NCI-H446 treated with DMSO at 0.1 percent for 48 hours (cell line): Measurements from ENCODE around the gene MGAT4B.

ENCODE experiments used
- DNase-seq: peaks from one replicate; lab custom pipeline; 2025; lab: John Stamatoyannopoulos, UW

Gene MGAT4B

DNA sequence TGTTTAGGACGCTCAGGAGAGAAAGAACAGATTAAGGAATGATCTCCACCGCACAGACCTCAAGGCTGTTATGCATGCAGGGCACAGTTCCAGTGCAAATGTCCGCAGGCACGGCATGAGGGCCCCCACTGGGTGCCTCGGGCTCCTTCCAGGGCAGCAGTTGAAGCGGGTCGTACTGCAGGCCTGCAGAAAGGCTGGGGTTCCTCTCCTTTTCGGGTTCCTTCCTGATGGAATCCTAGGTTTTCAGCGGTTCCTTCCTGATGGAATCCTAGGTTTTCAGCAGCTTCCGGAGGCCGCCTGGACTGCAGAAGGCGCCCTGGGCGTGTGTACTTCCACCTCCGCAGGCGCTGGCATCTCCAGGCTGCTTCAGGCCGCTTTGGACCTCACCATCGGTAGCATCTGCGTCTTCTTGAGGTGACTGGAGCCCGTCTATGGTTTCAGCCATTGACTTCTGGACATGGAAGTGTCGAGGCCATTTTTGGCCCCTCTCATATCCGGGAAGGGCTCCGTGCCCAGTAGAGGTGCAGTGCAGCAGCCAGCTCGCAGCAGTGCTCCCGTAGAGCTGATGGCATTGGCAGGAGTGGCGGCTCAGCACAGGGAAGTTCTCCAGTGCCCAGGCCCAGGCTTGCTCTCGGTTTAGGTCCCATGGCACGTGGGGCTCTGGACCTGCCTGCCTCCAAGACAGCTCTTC, 5.6 kb upstream of the MGAT4B start:
- no peak for DNase-seq

DNA sequence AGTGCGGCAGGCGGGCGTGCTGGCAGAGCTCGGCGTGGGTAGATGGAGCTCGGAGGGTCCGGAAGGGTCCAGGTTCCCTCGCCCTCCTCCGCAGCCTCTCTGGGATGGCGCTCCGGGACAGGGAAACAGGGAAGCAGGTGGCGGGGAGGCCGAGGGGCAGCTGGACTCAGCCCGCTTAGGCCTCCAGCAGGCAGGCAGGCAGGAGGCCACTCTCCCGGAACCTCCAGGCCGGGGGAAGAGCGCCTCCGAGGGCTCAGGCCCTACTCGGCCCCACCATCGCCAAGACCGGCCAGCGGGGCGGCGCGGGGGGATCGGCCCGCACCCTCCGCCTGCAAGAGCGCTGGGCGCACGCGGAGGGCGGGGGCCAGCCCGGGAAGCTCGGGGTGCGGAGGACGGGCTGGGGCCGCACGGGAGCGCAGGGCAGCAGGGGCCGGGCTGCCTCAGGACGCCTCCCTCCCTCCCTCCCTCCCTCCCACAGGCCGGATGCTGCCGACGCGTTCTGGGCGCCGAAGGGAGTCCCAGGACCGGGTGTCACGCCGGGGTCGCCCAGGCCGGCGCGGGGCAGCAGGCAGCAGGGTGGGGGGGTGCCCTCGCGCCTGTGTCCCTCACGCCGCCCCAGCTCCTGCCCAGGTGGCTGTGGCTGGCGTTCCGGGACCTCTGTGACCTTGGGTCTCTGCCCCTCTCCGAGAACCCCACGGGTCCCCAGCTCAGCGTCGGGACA, 977 bp downstream of the MGAT4B start:
- no peak for DNase-seq

DNA sequence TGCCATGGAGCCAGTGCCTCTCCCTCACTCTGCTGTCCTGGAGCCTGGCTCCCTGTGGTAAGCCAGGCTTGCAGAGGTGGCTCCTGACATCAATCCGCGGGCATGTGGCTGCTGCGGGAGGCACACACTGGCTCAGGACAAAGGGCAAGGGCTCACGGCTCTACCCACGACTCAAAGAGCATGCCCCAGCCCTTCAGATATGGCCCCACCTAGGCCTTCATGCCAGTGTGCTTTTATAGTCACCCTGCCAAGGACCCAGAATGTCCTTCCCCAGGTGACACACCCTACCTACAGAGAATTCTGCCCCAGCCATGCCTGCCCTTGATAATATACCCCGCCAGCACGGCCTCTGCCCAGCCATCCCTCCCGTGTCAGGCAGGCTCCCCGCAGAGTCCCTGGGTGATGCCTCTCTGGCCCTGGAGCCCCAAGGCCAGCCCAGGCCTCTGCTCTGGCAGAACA, 1.6 kb downstream of the MGAT4B start:
- DNase-seq: no peak

DNA sequence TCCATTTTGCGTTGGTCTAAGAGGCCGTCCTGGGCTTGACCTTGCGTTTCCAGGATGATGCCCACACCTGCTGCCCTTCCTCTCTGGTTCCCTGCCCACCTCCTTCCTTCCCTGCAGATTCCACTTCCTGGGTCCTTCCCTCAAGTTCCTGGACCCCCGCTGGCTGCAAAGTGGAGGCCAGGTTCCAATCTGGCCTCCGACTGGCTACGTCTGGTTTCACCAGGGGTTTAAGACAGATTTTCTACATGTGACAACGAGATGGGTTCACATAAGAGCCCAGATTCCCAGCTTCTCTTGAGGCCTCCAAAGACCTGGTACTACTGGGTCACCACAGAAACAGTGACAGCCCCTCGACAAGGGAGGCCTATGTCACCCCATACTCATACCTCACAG, 2.1 kb downstream of the MGAT4B start:
- DNase-seq: no peak

DNA sequence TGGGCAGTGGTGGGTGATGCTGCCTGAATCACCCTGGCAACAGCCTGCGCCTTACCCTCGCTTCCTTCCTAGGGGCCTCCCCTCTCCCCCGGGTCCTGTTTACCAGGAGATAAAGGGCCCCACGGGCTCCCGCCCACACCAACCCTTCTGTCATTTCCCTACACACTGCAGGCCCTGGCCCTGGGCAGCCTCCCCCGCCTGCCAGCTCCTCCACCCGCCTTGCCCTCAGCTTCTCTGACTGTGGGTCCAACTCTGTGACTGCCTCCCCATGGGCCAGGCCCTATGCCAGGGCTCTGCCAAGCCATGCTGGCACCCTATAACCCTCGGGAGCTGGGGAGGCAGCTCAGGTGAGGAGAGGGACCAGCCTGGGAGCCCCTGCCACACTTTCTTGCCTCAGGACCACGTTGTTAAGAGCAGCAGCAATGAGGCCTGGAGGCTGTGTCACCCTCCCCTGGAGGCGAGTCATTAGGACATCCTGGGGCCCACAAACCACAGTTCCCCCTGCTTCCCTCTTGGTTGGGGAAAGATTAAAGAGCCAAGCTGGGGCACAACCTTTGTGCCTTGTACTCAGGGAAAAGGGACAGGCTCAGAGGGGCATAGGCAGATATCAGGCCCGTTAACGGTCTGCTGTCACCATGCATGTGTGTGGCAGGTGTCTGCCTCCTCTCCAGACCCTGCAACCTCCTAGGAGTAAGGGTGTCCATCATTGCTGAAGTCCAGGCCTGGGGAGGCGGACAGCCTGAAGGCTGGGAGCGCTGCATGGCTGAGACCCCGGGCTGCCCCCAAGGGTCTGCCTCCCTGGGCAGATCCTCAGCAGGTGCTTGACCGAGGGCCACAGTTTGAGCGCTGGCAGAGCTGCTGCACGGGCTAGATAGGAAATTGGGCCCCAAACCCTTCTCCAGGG, 2.8 kb downstream of the MGAT4B start:
- DNase-seq: no peak

DNA sequence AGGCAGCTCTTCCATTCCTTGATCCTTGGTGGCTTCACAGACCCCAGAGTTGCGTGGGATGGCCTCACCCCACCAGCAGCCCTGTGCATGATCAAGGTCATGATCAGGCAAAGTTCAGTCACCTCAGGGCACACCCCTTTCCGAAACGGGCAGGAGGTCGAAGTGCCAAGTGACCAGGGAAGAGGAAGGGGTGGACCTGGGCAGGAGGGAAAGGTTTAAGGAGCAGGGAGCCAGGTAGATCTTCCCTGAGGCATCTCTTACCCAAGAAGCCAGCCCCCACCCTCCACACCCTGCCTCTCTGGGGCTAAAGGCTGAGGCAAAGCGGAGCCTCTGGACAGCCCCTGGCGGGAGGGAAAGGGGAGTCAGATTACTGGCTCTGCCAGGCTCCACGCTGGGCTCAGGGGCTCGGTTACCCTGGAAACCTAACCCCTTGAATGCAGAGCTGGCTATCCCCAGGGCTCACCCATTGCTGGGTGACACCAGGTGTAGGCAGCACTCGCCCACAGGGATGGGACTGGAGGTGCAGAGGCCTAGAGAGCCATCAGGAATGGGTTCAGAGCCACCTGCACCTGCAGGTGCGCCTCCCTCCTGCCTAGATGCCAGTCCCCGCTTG, 3.6 kb downstream of the MGAT4B start:
- no peak for DNase-seq

DNA sequence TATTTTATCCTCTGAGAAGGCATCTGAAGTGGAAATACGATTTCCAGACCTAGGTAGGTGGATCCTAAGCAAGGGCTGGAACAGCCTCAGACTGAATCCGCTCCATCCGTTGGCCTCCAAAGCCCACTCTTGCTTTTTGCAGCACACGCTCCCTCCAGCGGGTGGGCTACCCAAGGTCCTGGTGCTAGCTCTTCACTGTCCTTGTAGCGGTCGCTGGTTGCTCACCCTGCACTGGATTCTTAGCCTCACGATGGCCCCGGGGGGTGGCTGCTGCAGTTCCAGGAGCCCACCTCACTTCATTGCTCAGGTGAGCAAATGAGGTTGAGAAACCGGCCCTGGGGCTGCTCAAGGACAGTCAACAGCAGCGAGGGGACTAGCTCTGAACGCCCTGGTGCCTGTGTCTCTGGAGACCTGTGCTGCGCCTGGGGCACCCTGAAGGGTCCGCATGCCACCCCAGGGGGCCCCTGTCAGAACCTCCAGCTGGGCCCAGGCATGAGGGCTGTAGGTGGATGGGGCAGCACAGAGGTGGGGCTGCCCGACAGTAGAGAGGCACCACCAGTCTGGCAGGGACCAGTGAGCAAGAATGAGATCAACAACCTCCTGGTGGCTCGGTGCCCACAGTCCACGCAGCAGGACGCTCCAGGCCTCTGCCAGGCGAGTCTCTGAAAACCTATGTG, 4.3 kb downstream of the MGAT4B start:
- DNase-seq: no peak

DNA sequence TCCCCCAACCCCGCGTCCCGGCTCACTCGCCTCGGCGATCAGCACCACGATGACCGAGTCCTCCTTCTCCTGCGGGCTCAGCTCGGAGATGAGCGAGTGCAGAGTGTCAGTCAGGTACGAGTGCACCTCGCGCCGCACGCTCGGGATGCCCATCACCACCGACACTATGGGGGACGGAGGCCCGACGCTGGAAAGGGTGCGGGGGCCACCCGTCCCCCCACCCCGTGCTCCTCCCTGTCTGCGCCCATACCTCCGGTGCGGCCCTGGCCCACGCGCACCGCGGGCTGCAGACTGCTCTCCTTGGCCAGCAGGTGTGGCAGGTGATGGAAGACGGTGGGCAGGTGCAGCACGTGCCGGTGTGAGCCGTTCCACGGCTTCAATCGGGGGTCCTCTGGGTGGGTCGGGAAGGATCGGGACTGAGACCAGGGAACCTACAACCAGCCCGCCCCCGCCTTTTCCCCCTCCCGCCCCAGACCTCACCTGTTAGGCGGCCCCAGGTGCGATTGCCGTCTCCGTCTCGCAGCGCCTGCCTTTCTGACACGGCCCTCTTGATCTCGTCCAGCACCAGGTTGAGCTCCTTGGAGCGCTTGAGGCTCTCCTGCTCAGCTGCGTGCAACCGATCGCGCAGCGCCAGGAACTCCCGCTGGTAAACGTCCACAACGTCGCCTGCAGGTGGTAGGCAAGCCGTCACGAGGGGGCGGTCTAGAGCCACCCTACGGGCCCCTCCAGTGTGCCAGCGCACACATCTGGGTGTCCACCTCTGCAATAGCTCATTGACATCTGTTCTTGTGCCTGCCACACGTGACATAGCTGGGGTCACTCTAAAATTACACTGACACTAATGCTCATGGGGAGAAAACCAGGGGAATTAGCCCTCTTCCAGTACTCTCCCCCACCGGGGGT, 5.1 kb downstream of the MGAT4B start:
- DNase-seq: no peak

DNA sequence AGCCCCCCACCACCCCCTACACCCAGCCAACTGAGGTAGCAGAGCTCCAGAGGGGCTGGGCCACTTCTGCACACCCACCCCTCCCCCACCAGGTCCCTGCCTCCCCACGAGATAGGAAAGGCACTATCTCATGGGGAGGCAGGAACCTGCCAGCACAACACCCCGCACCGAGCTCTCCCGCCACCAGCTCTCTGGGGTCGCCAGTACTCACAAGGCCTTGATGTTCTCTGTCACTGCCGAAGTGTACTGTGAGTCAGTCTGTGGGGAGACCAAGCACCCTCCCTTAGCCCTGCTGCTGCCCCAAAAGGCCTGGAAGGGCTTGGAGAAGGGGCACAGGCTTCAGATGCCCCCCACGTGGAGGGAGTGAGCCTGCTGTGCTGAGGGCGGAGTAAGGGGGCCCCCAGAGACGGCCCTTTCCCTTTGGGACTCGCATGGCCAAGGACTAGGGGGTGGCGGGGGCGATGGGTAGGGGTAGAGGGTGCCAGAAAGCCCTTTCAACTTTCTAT, 5.9 kb downstream of the MGAT4B start:
- no peak for DNase-seq

DNA sequence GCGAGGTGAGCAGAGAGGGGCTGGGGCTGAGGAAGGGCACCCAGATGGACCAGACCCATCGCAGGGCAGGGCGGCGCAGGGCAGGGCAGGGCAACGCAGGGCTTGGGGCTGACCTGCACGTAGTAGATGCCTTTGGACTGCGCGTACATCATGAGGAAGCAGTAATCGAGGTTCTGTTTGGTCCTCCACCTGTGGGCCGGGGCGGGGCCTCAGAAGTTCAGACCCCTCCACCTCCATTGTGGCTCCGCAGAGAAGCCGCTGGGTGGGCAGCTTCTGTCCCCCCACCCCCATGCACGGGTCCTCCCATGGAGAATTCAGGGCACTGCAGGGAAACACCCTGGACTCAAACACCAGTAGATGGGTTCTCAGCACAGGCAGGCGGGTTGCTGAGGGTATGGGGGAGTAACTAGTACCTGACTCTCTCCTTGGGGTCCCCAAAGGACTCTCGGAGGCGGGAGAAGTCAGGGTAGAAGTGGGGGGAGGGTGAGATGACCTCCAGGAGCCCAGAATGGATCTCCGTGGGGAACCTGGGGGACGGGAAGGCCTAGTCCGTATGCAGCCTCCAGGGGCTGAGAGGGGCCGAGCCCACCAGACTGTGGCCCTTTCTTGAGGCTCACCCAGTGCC, 6.5 kb downstream of the MGAT4B start:
- no peak for DNase-seq

DNA sequence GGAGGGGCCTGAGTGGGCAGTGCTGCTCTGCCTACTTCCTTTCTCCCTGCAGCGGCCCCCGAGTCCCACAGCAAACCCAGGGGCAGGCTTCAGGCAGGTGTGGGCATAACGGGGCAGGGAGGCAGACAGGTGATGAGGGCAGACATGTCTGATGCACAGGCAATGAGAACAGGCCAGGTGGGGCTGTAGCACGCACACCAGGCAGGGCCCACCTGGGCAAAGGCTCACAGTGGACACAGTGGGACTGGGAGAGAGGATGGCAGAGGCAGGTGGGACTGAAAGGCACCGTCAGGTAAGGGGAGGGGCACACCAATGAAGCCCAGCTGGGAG, 7.1 kb downstream of the MGAT4B start:
- DNase-seq: no peak

DNA sequence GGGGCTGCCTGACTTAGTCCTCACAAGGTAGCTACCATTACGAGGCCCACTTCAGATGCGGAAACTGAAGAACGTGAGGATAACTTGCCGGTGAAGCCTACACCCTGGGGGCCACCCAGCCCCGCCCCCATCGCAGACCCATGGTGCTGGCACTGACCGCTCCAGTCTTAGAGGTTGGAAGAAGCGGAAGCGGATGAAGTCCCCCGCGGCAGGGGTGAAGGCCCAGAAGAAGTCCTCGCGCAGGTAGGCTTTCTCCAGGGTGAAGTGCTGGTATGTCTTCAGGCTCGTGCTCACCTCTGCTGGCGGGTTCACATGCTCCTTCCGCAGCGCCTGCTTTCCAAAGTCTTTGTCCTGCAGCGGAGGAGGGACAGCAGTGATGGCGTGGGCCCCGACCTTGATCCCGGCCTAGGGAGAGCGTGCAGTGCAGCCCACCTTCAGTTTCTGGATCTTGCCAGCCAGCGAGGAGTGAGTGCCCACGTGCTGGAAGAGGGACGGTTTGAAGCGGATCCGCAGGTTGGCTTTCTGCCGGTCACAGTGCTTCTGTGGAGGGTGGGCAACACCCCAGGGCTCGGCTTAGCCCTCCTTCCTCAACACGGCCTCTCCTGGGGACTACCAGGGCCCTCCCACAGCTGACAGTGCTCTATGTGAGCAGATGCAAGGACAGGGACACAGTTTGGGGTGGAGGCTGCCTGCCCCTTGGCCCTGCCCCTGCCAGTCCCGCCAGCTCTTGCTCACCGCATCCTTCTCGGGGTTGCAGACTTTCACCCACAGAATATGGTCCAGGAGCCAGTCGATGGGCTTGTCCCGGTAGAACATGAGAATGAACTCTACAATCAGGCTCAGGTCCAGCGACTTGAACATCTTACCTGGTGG, 7.7 kb downstream of the MGAT4B start:
- no peak for DNase-seq

DNA sequence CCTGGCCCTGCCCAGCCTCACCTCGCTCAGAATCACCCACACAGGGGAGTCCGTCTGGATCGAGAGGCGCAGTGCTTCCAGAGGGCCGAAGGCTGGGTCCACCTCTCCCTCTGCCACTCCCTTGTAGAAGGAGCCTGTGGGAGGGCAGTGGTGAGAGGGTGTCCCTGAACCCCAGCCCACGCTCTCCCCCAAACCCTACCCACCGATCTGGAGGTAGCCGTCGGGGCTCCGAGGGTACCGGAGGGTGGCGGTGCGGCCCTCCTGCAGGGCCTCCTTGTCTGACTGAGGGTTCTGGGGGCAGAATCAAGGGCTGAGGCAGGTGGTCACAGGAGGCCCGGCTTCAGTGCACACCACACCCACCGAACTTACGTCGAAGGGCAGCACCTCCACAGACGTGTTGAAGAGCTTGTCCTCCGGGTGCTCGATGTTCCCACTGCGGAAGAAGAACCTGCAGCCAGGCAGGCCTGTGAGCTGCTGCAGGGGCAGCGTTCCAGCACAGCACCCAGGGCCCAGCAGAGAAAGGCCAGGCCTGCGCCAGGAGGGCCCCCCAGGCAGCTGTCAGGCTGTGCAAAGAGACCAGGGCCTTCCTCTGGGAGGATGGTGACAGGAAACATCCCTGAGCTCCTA, 8.4 kb downstream of the MGAT4B start:
- DNase-seq: no peak

DNA sequence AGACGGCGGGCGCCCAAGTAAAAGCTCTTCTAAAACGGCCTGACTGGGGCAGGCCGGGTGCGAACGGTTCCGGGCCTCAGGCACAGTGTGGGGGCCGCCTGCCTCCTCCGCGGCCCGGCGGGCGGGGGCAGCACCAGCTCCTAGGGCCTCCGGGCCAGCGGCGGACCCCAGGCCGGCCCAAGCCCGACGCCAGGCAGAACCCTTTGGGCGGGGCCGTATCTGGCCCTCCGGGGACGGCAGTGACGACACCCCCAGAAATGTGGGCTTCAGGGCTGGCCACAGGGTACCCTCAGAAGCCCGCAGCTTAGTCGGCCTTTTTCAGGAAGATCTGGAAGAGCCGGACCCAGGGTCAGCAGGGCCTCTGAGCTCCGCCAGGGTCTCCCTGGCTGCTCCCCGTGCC, 8.9 kb downstream of the MGAT4B start:
- no peak for DNase-seq

DNA sequence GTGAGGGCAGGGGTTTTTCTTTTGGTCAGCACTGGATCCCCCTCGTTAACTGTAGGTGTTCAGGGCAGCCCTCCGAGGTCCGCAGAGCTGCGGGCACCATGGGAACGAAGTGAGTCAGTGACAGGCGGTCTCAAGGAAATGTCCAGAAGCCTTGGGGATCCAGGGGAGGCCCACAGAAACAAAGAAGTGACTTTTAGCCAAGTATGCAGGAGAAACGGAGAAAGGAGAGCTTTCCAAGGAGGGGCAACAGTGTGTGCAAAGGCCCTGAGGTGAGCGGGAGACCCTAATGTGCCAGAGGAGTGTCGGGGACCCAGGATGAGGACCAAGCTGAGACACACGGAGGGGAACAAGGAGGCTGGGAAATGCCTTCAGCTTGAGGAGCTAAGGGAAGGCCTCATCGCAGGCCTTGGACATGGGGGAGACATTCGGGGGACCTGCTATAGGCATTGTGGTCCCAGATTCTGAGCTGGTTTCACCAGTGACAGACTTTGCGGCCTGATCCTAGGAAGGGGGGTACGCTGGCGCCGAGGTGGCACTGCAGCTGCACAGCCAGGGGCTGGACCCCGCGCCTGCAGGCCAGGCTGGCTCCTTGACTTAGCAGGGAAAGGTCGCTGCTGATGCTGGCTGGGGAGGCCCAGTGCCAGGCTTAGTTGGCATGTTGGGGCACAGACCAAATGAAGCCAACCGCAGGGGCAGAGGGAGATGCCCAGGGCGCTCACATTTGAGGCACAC, 9.6 kb downstream of the MGAT4B start:
- no peak for DNase-seq

DNA sequence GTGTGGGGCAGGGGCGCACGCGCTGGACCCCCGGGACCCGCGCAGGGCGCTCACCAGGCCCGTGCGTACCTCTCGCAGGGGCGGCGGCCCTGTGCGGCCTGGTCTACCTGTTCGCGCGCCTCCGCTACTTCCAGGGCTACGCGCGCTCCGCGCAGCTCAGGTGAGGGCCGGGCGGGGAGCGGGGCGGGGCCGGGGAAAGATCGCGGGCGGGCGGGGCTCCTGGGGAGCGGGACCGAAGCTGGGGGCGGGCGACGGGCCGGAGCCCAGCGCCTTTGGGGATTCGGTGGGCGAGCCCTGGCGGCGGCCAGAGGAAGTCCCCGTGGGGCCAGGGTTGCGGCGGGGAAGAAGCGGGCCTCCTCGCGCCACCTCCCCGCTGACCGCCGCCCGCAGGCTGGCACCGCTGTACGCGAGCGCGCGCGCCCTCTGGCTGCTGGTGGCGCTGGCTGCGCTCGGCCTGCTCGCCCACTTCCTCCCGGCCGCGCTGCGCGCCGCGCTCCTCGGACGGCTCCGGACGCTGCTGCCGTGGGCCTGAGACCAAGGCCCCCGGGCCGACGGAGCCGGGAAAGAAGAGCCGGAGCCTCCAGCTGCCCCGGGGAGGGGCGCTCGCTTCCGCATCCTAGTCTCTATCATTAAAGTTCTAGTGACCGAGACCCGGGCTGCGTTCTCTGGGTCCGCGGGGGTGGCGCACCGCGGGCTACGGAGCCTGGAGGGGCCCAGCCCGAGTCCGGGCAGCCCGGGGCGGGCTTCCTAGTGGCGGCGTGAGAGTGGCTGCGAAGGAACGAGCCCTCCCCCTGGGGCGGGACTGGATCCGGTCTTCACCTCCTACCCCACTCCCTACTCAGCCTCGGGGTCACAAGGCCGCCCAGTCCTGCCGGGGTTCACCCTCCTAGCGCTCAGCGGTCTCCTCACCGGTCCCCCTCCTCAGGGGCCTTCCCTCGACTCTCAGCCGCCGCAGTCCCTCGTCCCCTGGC, 10.5 kb downstream of the MGAT4B start:
- peak; percentile 15 for DNase-seq
